Measurements from ENCODE around the gene LRMDA. TPM values are rescaled to one million over a fixed set of nuclear protein-coding genes. Genes with fewer than 3 reads are reported as not detected.

LRMDA gene
- polyA plus RNA-seq, 1 donor from 2014 or later: not detected

DNA sequence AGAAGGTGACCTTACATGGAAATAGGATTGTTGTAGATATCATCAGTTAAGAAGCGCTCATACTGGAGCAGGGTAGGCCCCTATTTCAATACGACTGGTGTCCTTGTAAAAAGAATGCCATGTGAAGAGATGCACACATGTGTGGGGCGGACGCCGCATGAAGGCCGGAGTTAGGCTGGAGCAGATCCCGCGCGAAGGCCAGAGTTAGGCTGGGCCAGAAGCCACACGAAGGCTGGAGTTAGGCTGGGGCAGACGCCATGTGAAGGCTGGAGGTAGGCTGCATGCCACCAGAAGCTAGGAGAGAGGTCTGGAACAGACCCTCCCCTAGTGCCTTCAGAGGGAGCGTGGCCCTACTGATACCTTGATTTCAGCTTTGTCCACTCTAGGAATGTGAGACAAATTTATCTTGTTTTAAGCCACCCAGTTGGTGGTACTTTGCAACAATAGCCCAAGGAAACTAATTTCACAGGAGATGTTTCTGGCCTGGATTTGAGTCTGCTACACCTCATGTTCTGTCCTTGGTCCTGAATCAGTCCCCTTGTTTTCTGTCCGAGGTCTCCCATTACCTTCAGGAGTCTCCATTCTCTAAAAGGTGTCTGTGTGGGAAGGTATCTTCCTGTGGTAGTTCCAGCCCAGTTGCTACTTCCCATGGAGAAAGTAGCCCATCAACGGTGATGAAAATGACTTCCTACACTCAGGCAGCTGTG lies 585.8 kb downstream of the LRMDA start:
- Mint-ChIP-seq H3K4me3 (no peak overlapping the region), H3K36me3 (peaks cover 1% of the 10 kb centered on the region), H3K27me3 (no peaks in the 10 kb centered on the region), H3K4me1 (no peaks in the 10 kb centered on the region), H3K9me3 (peaks cover 0 to 1% (median 0%) of the 10 kb centered on the region in 3 donors), H3K27ac (no peak overlapping the region)

DNA sequence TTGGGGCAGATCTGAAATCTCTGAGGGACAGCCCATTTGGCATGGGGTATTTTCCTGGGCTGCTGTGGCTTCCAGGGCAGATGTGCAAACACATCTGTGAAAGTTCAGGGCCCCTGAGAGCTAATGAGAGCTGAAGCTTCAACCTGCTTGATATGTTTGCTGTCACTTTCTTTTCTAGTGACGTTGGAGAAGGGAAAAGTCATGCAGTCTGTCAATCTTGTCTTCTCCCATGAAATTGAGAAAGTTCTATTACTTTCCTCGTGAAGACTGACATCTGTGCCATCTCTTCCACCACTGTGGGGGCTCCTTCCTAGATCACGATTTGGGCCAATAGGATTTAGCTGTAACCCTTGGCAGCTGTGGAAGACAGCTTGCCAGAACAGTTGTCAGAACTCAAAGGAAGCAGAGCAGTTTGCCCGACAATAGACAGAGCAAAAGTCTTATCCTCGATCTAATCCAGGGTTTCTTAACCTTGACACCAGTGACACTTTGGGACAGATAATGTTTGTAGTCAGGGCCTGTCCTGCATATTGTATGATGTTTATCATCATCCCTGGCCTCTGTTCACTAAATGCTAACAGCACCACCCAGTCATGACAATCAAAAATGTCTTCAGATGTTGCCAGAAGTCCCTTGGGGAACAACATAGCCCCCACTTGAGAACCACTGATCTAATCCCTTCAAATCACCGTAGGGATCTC lies 586.5 kb downstream of the LRMDA start:
- Mint-ChIP-seq H3K27me3 (no peaks in the 10 kb centered on the region), H3K27ac (no peak overlapping the region), H3K4me1 (no peaks in the 10 kb centered on the region), H3K36me3 (peaks cover 1% of the 10 kb centered on the region), H3K9me3 (peaks cover 0 to 1% (median 0%) of the 10 kb centered on the region in 3 donors), H3K4me3 (no peak overlapping the region)

DNA sequence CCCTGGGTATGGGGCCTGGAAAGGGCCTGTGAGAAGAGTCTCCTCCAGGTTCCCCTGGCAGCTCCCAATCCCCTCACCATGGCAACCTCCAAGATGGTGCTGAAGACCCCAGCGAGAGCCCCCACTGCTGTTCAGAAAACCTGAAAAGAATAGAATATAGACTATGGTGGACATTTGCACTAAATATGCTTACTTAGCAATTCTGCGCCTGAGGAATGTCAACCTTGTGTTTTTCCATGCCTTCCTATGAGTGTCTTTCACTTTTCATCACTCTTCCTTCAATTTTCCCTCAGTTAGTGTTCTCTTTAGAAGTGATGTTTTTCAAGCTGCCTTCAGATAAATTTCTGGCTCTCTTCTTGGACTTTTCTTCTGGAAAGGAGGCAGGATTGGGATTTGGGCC lies 589.2 kb downstream of the LRMDA start:
- H3K4me3 Mint-ChIP-seq: no peak overlapping the region
- H3K9me3 Mint-ChIP-seq: peaks cover 0 to 1% (median 0%) of the 10 kb centered on the region in 3 donors
- no peaks in the 10 kb centered on the region for H3K4me1 Mint-ChIP-seq

DNA sequence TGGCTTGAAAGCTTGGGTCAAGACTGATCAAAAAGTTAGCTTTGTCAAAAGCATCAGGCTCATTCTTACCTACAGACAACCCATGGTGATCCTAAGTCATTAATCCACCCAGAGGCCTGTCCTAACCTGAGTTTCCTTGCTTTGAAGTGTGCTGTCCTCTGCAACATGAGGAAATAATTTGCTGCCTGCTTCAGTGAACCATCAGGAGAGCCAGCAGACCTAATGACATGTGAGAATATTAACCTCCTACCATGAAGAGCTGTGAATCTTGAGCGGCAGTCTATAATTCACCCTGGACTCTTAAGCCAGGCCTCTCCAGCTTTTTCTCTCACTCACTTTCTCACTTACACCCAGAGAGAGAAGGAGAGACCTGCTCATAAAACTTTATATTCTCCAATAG lies 590.0 kb downstream of the LRMDA start:
- H3K9me3 Mint-ChIP-seq: peaks cover 0 to 1% (median 0%) of the 10 kb centered on the region in 3 donors
- H3K27me3 Mint-ChIP-seq: no peaks in the 10 kb centered on the region
- H3K27ac Mint-ChIP-seq: no peak overlapping the region
- peaks cover 1% of the 10 kb centered on the region for H3K36me3 Mint-ChIP-seq
- H3K4me1 Mint-ChIP-seq: no peaks in the 10 kb centered on the region
- no peak overlapping the region for H3K4me3 Mint-ChIP-seq

More for the DNA sequence above, 589.2 kb downstream of the LRMDA start:
- peaks cover 1% of the 10 kb centered on the region for H3K36me3 Mint-ChIP-seq
- H3K27me3 Mint-ChIP-seq: no peaks in the 10 kb centered on the region
- no peak overlapping the region for H3K27ac Mint-ChIP-seq

DNA sequence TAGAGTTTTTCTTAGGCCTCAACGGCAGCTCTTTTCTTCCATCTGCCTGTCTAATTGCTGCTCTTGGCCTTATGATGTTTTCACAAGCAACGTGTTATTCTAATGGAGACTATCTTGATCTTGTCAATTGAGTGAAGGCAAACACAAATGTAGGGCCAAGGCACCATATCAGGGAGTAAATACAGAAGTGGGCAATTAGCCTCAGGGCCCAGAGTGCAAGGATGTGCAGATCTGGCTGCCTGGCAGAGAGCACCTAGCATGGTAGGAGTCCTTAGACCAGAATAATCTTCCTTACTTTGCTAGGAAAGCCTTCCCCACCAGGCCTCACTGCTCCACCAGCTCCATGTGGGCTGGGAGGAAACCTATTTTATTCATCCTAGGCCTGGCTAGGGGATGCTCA lies 590.9 kb downstream of the LRMDA start:
- peaks cover 1% of the 10 kb centered on the region for H3K36me3 Mint-ChIP-seq
- H3K4me1 Mint-ChIP-seq: no peaks in the 10 kb centered on the region
- H3K9me3 Mint-ChIP-seq: peaks cover 0 to 1% (median 0%) of the 10 kb centered on the region in 3 donors
- no peak overlapping the region for H3K4me3 Mint-ChIP-seq
- no peak overlapping the region for H3K27ac Mint-ChIP-seq
- no peaks in the 10 kb centered on the region for H3K27me3 Mint-ChIP-seq

DNA sequence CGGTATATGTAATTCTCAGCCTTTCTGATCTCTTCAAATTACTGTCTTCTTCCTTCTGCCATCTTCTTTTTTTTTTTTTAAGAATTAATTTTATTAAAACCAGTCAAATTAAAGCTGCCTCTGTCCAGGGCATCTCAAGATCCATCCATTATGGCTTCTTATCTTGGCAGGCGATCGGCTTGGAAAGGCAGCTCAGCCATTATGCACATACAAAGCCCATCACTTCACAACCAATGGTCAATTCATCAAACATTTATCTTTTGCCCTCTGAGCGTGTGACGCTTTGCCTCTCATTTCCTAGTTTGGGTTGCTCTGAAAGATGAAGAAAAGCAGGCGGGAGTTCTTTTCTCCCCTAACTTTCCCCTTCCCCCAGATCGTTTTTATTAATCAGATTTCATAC lies 591.6 kb downstream of the LRMDA start:
- Mint-ChIP-seq H3K4me3 (no peak overlapping the region), H3K27me3 (no peaks in the 10 kb centered on the region), H3K4me1 (no peaks in the 10 kb centered on the region), H3K9me3 (peaks cover 0 to 3% (median 0%) of the 10 kb centered on the region in 3 donors), H3K36me3 (peaks cover 1% of the 10 kb centered on the region), H3K27ac (no peak overlapping the region)

DNA sequence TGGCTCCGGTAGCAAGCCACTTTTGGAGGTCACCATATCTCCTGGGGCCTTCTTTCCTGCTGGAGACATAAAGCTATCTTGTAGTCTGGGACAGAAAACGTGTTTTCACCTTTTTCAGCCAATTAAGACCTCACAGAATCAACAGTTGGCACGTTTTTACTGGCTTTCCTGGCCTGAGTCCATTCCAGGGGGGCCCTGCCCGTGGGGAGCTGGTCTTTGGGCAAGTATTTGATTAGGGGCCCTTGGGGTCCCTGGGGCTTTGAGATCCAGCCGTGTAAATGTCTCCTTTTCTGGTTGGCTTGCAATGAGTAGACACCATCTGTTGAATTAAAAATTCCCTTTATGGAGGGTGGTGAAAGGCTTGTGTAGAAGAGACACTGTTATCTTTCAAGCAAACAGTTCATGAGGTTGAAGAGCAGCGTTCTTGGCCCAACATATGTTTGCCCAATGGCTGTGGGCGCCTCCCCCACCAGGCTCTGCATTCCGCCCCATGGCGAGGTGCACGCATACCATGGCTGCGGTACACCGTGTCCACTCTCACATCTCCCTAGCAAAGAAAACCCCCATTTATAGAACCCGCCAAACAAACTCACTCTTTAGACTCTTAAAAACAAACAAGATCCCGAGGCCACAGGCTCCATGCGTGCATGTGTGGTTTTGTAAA lies 593.2 kb downstream of the LRMDA start:
- H3K9me3 Mint-ChIP-seq: peaks cover 0 to 3% (median 0%) of the 10 kb centered on the region in 3 donors
- no peaks in the 10 kb centered on the region for H3K4me1 Mint-ChIP-seq
- H3K36me3 Mint-ChIP-seq: peaks cover 1% of the 10 kb centered on the region
- peak overlapping the region in 1 of 3 donors; percentile 64 for H3K27ac Mint-ChIP-seq
- no peaks in the 10 kb centered on the region for H3K27me3 Mint-ChIP-seq
- no peak overlapping the region for H3K4me3 Mint-ChIP-seq

DNA sequence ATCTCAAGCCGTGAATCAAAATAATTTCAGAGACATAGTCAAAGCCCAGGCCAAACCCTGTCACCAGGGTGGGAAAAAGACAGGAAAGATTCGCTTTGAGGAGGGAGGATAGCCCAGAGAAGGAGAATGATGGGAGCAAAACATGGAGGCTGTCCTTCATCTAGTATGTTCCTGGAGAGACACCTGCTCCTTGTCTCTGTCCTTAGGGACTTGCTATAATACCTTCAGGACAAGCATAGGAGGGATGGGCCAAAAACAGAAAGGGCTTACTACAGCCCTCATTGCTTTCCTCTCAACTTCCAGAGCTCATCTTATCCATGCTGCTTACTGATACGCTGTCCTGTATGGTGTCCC lies 593.7 kb downstream of the LRMDA start:
- no peak overlapping the region for H3K4me3 Mint-ChIP-seq
- H3K9me3 Mint-ChIP-seq: peaks cover 0 to 2% (median 0%) of the 10 kb centered on the region in 3 donors
- no peaks in the 10 kb centered on the region for H3K4me1 Mint-ChIP-seq
- H3K36me3 Mint-ChIP-seq: peaks cover under 1% of the 10 kb centered on the region
- H3K27ac Mint-ChIP-seq: peak overlapping the region in 1 of 3 donors; percentile 64
- no peaks in the 10 kb centered on the region for H3K27me3 Mint-ChIP-seq

DNA sequence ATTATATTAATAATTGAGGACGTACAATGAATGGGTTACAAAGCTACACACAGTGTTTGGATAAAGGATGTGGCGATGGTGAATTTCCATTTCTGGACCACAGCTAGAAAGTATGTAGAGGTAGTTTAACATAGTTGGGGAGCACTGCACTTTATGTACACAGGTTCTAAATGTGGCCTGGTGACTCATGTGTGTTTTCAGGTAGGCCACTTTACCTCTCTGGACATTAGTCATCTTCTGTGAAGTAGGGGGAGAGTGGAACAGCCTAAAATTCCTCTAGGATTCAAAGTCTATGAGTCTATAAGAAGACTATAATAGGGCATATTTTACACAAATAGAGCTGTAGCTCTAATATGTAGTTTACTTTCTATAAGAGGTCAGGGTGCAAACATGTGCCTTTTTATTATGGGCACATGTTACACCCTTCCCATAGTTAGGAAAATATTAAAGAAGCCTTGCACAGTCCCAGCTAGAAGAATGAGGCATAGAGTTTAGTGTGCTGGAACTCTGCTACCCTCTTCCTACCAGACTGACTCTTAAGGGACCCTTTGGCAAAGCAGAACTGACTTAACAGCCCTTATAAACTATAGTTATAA lies 594.9 kb downstream of the LRMDA start:
- H3K4me3 Mint-ChIP-seq: no peak overlapping the region
- peaks cover 0 to 2% (median 0%) of the 10 kb centered on the region in 3 donors for H3K9me3 Mint-ChIP-seq
- no peak overlapping the region for H3K27ac Mint-ChIP-seq
- H3K4me1 Mint-ChIP-seq: no peaks in the 10 kb centered on the region
- H3K27me3 Mint-ChIP-seq: no peaks in the 10 kb centered on the region
- H3K36me3 Mint-ChIP-seq: no peaks in the 10 kb centered on the region

DNA sequence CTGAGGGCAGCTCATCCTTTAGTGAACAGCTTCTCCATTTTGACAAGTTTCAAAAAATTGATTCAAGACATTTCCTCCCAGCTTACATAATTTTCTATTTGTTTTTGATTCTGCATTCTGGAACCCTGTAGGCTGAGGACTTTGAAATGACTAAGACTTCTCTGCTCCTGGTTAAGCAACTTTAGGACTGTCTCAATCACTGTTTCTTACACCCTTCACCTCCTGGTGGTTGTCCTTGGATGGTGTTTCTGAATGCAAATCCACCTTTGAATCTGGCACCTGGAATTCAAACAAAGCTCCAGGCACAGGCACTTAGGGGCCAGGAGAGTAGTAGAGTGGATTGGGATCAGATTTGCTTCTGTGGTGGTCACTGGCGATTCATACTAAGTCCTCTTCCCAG lies 595.5 kb downstream of the LRMDA start:
- H3K9me3 Mint-ChIP-seq: peaks cover 0 to 2% (median 0%) of the 10 kb centered on the region in 3 donors
- H3K27ac Mint-ChIP-seq: no peak overlapping the region
- no peaks in the 10 kb centered on the region for H3K36me3 Mint-ChIP-seq

DNA sequence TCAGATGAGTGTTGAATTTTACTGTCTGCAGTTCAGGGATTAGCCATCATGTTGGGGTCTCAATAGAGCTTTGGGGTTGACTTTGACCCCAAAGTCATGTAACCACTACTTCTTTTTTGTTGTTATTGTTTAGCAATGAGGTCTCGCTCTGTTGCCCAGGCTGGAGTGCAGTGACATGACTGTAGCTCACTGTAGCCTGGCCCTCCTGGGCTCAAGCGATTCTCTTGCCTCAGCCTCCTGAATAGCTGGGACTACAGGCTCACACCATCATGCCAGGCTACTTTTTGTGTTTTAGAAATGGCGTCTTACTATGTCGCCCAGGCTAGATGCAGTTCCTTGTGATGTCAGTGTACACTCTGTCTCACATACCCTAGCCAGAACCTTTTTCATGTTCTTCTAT lies 598.4 kb downstream of the LRMDA start:
- Mint-ChIP-seq H3K27ac (no peak overlapping the region), H3K4me1 (no peaks in the 10 kb centered on the region), H3K4me3 (no peak overlapping the region), H3K9me3 (peaks cover 0 to 2% (median 0%) of the 10 kb centered on the region in 3 donors), H3K36me3 (no peaks in the 10 kb centered on the region), H3K27me3 (peaks cover 3% of the 10 kb centered on the region)

More for the DNA sequence above, 595.5 kb downstream of the LRMDA start:
- Mint-ChIP-seq H3K27me3 (peaks cover 2% of the 10 kb centered on the region), H3K4me3 (no peak overlapping the region), H3K4me1 (no peaks in the 10 kb centered on the region)

DNA sequence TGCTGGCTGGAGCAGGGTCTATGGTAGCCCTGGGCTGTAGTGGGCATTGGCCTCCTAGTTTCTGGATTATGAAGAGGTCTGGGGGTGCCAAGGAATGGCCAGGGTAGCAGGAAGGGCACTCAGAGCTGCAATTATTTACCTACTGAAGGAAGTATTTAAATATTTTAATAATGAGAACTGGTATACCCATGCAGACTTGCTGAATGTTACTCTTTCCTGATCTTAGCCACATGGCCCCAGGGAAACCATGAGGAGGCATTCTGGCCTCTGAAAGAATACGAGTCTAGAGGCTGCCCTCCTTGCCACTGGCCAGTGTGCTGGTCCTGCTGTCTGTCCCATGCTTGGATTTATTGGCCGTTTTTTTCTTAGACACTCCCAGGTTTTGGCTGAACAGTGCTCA lies 599.7 kb downstream of the LRMDA start:
- Mint-ChIP-seq H3K36me3 (peaks cover 4% of the 10 kb centered on the region), H3K27me3 (peaks cover 3% of the 10 kb centered on the region), H3K27ac (no peak overlapping the region), H3K4me3 (no peak overlapping the region), H3K9me3 (peaks cover 0 to 2% (median 0%) of the 10 kb centered on the region in 3 donors), H3K4me1 (no peaks in the 10 kb centered on the region)

DNA sequence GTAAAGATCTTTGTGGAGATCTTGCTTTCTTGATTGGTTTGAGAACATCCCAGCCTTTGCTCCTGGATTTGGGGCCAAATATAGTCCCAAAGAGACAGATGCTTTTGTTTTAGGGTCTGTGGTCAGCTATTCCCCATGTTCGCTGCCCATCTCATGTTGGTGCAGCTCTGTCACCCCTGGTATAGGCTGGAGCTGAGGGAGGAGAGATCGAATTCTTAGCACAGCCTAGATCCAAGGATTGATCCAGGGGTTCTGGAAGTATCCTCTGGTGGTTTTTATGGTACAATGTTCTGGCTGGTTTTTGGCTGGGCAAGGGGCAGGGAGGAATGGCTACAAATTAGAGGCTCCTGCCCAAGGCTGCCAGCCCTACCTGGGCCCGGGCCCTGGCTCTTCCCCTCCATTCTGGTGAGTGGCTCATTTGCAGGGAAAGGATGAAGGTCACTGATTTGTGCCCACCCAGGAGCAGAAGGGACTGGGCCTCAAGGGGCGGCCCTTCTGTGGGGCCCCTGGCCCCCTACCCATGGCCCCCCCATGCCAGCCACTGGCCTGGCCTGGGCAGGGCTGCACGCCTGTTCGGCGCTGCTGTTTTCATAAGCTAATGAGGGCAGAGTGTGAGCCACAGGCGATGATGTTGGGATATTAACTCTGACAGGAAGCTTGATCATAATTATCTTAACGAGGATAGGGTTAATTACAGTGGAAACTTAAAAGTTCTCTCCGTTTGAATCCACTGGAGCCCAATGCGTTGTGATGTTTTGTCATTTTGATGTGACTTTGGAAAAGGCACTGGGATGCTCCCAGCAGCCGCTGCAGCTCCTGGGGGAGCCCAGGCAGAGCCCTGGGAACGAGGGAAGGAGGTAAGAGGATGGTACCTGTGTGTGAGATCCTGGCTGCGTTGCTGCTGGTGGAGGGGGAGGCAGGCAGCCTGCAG lies 600.6 kb downstream of the LRMDA start:
- H3K27me3 Mint-ChIP-seq: peaks cover 3% of the 10 kb centered on the region
- peaks cover 4% of the 10 kb centered on the region for H3K36me3 Mint-ChIP-seq
- no peak overlapping the region for H3K27ac Mint-ChIP-seq
- peaks cover 0 to 2% (median 0%) of the 10 kb centered on the region in 3 donors for H3K9me3 Mint-ChIP-seq
- H3K4me3 Mint-ChIP-seq: no peak overlapping the region
- H3K4me1 Mint-ChIP-seq: no peaks in the 10 kb centered on the region

DNA sequence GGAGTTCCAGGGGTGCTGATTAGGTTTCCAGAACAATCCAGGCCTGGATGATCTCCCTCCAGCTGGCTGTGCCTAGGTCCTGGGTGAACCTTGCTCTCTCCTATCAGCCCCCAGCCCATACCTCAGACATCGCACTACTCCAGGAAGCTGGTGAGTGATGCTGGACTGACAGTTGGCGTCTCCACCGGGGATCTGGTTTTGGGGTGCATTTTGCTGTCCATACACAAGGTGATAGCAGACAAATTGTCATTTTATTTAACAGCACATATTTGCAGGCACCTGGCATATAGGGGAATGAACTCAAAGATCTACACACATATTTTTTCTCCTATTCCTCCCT lies 601.2 kb downstream of the LRMDA start:
- Mint-ChIP-seq H3K27ac (no peak overlapping the region), H3K4me3 (no peak overlapping the region), H3K4me1 (no peaks in the 10 kb centered on the region), H3K27me3 (peaks cover 4% of the 10 kb centered on the region), H3K9me3 (no peaks in the 10 kb centered on the region), H3K36me3 (peaks cover 4% of the 10 kb centered on the region)

All from IgD-negative memory B cell (primary cell).